AG09319 (cell line): ENCODE measurements around the gene FHIT.

Experiments
- DNase-seq: peaks from one replicate; pipeline ENCODE4 v3.0.0-alpha.2; 2010; ENCODE audit warnings: low read depth; ENCODE audit errors: extremely low read depth
- CTCF ChIP-seq: IDR thresholded peaks from 2 replicates; pipeline ENCODE4 v1.5.1; 2011; ENCODE audit warnings: low read depth, mild to moderate bottlenecking, inconsistent platforms, low read length, moderate library complexity

The FHIT gene

DNA sequence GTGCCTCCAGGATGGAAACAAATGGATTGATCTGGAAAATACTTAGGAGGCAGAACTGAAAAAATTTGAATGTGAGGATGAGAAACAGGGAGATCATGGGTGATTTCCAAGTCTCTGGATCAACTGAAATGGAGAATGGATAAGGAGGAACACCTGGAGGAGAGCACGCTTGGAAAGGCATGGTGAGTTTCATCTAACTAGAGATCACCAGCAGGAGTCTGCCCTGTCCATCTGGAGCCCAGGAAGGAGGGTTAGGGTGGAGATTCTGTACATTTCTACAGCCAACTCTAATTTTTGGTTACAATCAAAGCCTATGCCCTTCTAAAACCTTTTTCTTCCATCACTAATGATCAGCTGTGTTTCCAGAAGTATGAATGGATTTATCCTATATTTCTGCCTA is 1205.6 kb downstream of the FHIT start:
- no peak for DNase-seq

DNA sequence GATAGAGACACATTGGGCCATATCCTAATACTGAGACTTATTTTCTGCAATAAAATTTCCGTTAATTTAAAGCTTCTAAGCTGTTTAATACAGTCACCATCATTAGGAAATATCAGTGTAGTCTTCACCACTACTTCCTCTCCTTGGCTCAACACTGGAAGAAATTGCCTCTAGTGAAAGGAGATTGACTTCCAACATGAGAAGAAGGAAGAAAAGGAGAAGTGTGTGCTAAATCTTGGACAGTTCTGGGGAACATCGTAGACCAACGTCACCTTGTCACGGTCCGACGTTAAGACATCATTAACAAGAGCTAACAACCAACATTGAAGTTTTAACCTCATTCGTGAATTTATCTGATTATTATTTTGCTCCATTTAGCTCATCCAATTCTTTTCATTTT is 1214.4 kb downstream of the FHIT start:
- DNase-seq, result no peak
- no peak for TF ChIP-seq CTCF

More for the DNA sequence above, 1205.6 kb downstream of the FHIT start:
- TF ChIP-seq CTCF, result no peak

GRCh38 chr3:60033901-60034453 is 1217.3 kb downstream of the FHIT start:
- TF ChIP-seq CTCF, result no peak
- no peak for DNase-seq

DNA sequence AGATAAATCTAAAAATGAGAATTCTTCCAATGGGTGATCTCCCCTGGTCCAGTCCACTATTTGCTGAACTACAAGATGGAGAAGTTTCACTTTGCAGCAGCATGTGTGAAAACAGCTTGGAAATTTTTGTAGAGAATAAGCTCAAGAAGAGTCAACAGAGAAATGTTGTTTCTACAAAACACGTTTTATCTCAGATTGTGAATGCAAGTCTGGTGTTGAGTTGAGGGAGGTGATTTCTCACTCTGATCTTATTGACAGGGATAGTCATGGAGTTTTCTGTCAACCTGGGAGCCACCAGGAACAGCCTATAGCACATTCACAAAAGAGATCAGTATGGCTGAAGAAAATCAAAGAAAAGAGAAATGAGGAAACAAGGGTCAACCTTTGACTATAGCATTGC is 1220.3 kb downstream of the FHIT start:
- no peak for DNase-seq
- TF ChIP-seq CTCF, result no peak

- TF ChIP-seq CTCF, result no peak
Observed at GRCh38 chr3:60028233-60028632, 1223.0 kb downstream of the FHIT start.

DNA sequence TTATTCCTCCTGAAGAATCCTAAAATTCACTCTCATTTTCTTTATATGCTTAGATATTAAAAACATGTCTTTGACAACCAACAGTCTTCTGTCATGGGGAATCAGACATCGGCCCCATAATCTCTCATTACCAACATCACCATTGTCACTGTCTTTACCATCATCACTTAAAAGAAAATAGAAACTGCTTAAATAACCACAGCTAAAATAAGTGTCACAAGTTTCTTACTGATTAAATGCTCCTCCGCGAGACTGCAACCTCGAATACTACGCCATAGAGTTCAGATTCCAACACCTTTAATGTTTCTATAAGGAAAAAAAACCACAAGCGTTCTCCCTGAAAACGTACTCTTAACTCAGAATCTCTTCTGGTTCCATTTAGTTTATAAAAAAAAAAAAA is 1223.9 kb downstream of the FHIT start:
- TF ChIP-seq CTCF, result no peak
- DNase-seq, result no peak

More at GRCh38 chr3:60028233-60028632, 1223.0 kb downstream of the FHIT start:
- no peak for DNase-seq

DNA sequence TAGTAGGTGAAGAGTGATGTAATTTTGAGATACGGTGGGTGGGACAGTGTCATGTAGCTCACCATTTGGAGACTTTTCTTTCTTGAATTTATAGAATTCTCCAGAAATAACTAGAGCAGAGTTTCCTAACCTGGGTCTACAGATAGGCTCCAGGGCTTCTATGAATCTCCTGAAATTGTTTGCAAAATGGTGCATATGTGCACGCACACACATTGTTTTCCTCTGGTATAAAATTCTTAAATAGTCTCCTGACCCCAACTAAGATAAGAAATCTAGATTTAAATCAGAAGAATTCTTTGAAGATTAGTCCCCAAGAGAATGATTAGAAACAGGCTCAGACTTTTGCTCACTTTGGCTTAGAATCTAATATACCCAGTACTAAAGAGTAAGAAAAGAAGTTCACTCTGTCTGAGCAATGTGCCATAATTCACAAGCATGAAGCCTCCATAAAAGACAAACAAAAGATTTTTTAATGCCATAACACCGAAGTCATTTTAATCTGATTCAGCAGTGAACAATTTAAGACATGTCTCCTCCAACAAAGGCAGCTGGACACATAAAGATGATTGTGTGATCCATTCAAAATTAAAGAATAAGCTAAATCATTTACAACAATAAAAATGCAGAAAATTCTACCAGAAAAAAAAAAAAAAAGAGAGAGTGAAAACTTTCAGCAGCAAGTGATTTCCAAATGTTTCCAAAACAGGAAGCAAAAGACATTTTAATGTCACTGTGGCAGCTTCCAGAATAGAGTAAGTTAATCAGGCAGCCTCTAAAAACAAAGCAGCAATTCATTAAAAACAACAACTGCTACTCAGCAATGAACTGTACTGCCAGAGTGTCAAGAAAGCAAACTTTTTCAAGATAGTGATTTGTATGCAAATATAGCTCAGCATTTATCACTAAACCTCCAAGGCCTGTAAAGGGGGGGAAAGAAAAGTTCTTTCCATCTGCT is 1225.9 kb downstream of the FHIT start:
- TF ChIP-seq CTCF, result no peak
- no peak for DNase-seq
